B cell (primary cell): ENCODE results near the gene P2RX3. TPM values are rescaled to one million over a fixed set of nuclear protein-coding genes. Genes with fewer than 3 reads are reported as not detected.
A peak's percentile ranks its signal among the peaks of the same experiment; 100 is the strongest.

Source experiments
- ATAC-seq: fragments of 200-7000 bp; cut with Tn5 transposase; one replicate; pipeline ENCODE4 v1.10.0; 2021; ENCODE audit warnings: low read depth, mild to moderate bottlenecking, moderate number of reproducible peaks, moderate library complexity
- CTCF ChIA-PET: fragments of 350-600 bp; sonication (Branson Sonifier 250); formaldehyde crosslinking; loops from one replicate; lab custom pipeline; 2021; ENCODE audit warnings: antibody characterized with exemption, inconsistent platforms; lab: Charles Lee
- POLR2A ChIA-PET: fragments of 350-600 bp; sonication (Branson Sonifier 250); formaldehyde crosslinking; loops from one replicate; lab custom pipeline; 2021; ENCODE audit warnings: antibody characterized with exemption; lab: Charles Lee
- DNase-seq: peaks from one replicate; pipeline ENCODE4 v3.0.0; 2013
- H2AFZ ChIP-seq: 2 replicates; pipeline ENCODE4 v1.6.1; 2012; ENCODE audit warnings: mild to moderate bottlenecking, low read depth, low read length; ENCODE audit not compliant: insufficient read depth, poor library complexity, severe bottlenecking
- H3K27ac ChIP-seq, 2 donors: 1 replicate in 1 of 2; 2 replicates in 1 of 2; pipeline ENCODE4 v1.5.1; 2012 to 2013; ENCODE audit warnings: low read length in 2 of 2, mild to moderate bottlenecking in 2 of 2, moderate library complexity in 1 of 2
- H3K27me3 ChIP-seq, 4 experiments: fragments of 200-600 bp in 1 of 4; sonication (generic) in 1 of 4; replicated peaks in 1 of 4; 1 replicate in 2 of 4; 2 replicates in 2 of 4; pipeline versions ENCODE4 v1.6.1 to v1.7.0; 2013 to 2016; ENCODE audit warnings: low read length in 3 of 4, mild to moderate bottlenecking in 2 of 4, mixed read lengths in 1 of 4, moderate library complexity in 1 of 4; ENCODE audit not compliant: insufficient read depth in 4 of 4, control insufficient read depth in 3 of 4; ENCODE audit errors: control extremely low read depth in 1 of 4
- H3K36me3 ChIP-seq, 2 experiments: replicated peaks in 1 of 2; 1 replicate in 1 of 2; 2 replicates in 1 of 2; pipeline versions ENCODE4 v1.6.1 to v1.7.1; 2013; ENCODE audit warnings: low read length in 1 of 2; ENCODE audit not compliant: insufficient read depth in 2 of 2, control insufficient read depth in 1 of 2; ENCODE audit errors: control extremely low read depth in 1 of 2, extremely low read depth in 1 of 2
- H3K4me1 ChIP-seq, 2 donors: fragments of 200-600 bp in 1 of 2; sonication (generic) in 1 of 2; 1 replicate in 1 of 2; 2 replicates in 1 of 2; pipeline versions ENCODE4 v1.5.1 to v1.6.1; 2013 to 2017; ENCODE audit warnings: low read length in 2 of 2; ENCODE audit not compliant: control insufficient read depth in 2 of 2, insufficient read depth in 2 of 2
- H3K4me2 ChIP-seq: replicated peaks from 2 replicates; pipeline ENCODE3; 2012; ENCODE audit warnings: mild to moderate bottlenecking, low read depth, low read length; ENCODE audit not compliant: poor library complexity, severe bottlenecking
- H3K4me3 ChIP-seq, 5 experiments: fragments of 200-600 bp in 1 of 5; sonication (generic) in 1 of 5; 1 replicate in 3 of 5; 2 replicates in 2 of 5; pipeline versions ENCODE4 v1.5.1 to v1.7.0; 2011 to 2016; ENCODE audit warnings: low read length in 4 of 5, mild to moderate bottlenecking in 4 of 5, low read depth in 2 of 5, control low read depth in 1 of 5, moderate library complexity in 1 of 5; ENCODE audit not compliant: insufficient read depth in 1 of 5; ENCODE audit errors: control extremely low read depth in 1 of 5, extremely low read depth in 1 of 5
- H3K79me2 ChIP-seq: fragments of 200-600 bp; sonication (generic); one replicate; pipeline ENCODE4 v1.6.0; 2016; ENCODE audit warnings: low read length; ENCODE audit not compliant: control insufficient read depth, insufficient read depth
- H3K9ac ChIP-seq: fragments of 200-600 bp; sonication (generic); 2 replicates; pipeline ENCODE4 v1.6.1; 2017; ENCODE audit warnings: mild to moderate bottlenecking, low read length, moderate library complexity
- H3K9me3 ChIP-seq, 3 donors: one replicate each; pipeline versions ENCODE4 v1.6.1 to v1.7.1; 2013; ENCODE audit warnings: low read length in 2 of 3; ENCODE audit not compliant: control insufficient read depth in 2 of 3, insufficient read depth in 1 of 3; ENCODE audit errors: control extremely low read depth in 1 of 3
- H4K20me1 ChIP-seq: 2 replicates; pipeline ENCODE4 v1.6.0; 2012; ENCODE audit warnings: mild to moderate bottlenecking, low read length; ENCODE audit not compliant: insufficient read depth, control insufficient read depth, poor library complexity, severe bottlenecking
- H3K27ac Mint-ChIP-seq: one replicate; pipeline ENCODE4 v1.8.0; 2021; ENCODE audit warnings: mixed read lengths
- H3K27me3 Mint-ChIP-seq: one replicate; pipeline ENCODE4 v1.8.0; 2021; ENCODE audit warnings: mixed read lengths
- H3K4me1 Mint-ChIP-seq: one replicate; pipeline ENCODE4 v1.8.0; 2021; ENCODE audit warnings: mixed read lengths
- H3K4me3 Mint-ChIP-seq: one replicate; pipeline ENCODE4 v1.8.0; 2021; ENCODE audit warnings: mixed read lengths
- H3K9me3 Mint-ChIP-seq: one replicate; pipeline ENCODE4 v1.8.0; 2022; ENCODE audit warnings: mixed read lengths; ENCODE audit not compliant: insufficient read depth
- EZH2 ChIP-seq: IDR thresholded peaks from 2 replicates; pipeline ENCODE4 v1.6.1; 2012; ENCODE audit warnings: borderline replicate concordance, low read depth, mild to moderate bottlenecking, moderate library complexity, low read length; ENCODE audit not compliant: insufficient read depth, poor library complexity, severe bottlenecking
- WGBS: methylation state at CpG from one replicate; pipeline ENCODE4 v1.1.5; 2013; ENCODE audit warnings: missing lambda C conversion rate; ENCODE audit not compliant: insufficient coverage; 5-methylcytosine and 5-hydroxymethylcytosine counted together
- intact Hi-C: fragments of 100-400 bp; cut with micrococcal nuclease; formaldehyde crosslinking; loops from one replicate; pipeline ENCODE4 v1.10.0; 2022
- polyA plus RNA-seq: library from polyadenylated mRNA; depleted of rRNA; stranded (reverse); fragments of >200 nt; gene quantifications from 2 replicates; pipeline ENCODE4 v1.2.3, GENCODE V29; 2012
- total RNA-seq, 2 donors: library from RNA; stranded (reverse); fragments of 120-200 nt in 1 of 2; gene quantifications; 1 replicate in 1 of 2; 2 replicates in 1 of 2; pipeline versions ENCODE4 v1.2.3 to v1.2.4, GENCODE V29; 2013 to 2022
- TF ChIP-seq, protein P1 (sequence below): fragments of 200-600 bp; IDR thresholded peaks from one replicate; pipeline ENCODE4 v1.8.0; 2022; ENCODE audit warnings: antibody characterized with exemption, mild to moderate bottlenecking

Gene P2RX3
- total and polyA plus RNA-seq, 2 donors (not counting 1 experiment from before 2014, with no cell fraction given), result not detected

DNA sequence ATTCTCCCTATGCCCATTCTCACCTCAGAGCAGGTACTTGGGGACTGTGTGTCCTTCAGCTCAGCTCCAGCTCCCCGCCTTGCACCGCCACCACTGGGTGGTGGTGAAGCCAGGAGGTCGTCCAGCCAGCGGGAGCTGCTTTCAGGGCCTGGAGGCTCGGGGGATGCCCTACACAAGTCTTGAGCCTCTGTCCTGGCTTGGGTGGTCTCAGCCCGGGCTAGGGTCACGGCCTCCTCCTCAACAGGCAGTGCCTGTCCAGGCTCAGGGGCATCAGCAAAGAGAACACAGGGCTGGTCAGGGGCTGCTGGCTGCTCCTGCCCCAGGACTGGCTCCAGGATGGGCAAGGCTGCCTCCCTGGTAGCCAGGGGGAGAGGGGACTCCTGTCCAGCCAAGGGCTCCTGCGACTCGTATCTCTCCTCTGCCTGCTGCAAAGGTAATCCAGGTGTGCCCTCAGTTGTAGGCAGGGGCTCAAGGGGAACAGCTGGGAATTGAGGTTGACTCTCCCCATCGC lies 25.6 kb upstream of the P2RX3 start:
- POLR2A ChIA-PET, result no interaction called here
- CTCF ChIA-PET, result interaction anchor here (1.4 kb wide), 1 partner anchor 33 kb away, joined by 4 read pairs; no protein-coding TSS in a partner anchor
- ATAC-seq, result no peak

GRCh38 chr11:57313071-57313787 lies 24.9 kb upstream of the P2RX3 start:
- CTCF ChIA-PET, result interaction anchor here (1.4 kb wide), 1 partner anchor 32 kb away, joined by 4 read pairs; no protein-coding TSS in a partner anchor
- H3K79me2 ChIP-seq, result no peaks in the 10 kb centered on the region
- no peak overlapping the region for H3K4me2 ChIP-seq
- H3K27ac ChIP-seq, result no peak overlapping the region
- no peak overlapping the region for H3K4me3 ChIP-seq
- H4K20me1 ChIP-seq, result no peaks in the 10 kb centered on the region
- POLR2A ChIA-PET, result no interaction called here
- H3K9me3 Mint-ChIP-seq, result no peaks in the 10 kb centered on the region
- no peak for DNase-seq
- no peaks in the 10 kb centered on the region for H3K27me3 Mint-ChIP-seq
- no peak overlapping the region for H3K4me3 Mint-ChIP-seq
- WGBS, result 97% methylated on average over 26 of the region's 26 CpGs
- H3K4me1 ChIP-seq, result peaks cover 11% of the 10 kb centered on the region in 2 donors
- H3K9ac ChIP-seq, result no peak overlapping the region
- H3K4me1 Mint-ChIP-seq, result peaks cover 8% of the 10 kb centered on the region
- intact Hi-C loops, result no loop called here
- no peak for ATAC-seq
- H3K27ac Mint-ChIP-seq, result no peak overlapping the region
- H3K36me3 ChIP-seq, result peaks cover 0 to 5% of the 10 kb centered on the region in 2 experiments
- TF ChIP-seq, protein P1, sequence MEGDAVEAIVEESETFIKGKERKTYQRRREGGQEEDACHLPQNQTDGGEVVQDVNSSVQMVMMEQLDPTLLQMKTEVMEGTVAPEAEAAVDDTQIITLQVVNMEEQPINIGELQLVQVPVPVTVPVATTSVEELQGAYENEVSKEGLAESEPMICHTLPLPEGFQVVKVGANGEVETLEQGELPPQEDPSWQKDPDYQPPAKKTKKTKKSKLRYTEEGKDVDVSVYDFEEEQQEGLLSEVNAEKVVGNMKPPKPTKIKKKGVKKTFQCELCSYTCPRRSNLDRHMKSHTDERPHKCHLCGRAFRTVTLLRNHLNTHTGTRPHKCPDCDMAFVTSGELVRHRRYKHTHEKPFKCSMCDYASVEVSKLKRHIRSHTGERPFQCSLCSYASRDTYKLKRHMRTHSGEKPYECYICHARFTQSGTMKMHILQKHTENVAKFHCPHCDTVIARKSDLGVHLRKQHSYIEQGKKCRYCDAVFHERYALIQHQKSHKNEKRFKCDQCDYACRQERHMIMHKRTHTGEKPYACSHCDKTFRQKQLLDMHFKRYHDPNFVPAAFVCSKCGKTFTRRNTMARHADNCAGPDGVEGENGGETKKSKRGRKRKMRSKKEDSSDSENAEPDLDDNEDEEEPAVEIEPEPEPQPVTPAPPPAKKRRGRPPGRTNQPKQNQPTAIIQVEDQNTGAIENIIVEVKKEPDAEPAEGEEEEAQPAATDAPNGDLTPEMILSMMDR, result no peak
- no peak for TF ChIP-seq EZH2
- H3K27me3 ChIP-seq, result peaks cover 0 to 9% (median 1%) of the 10 kb centered on the region in 4 experiments
- H3K9me3 ChIP-seq, result no peaks in the 10 kb centered on the region
- H2AFZ ChIP-seq, result no peak overlapping the region

More for the DNA sequence above, 25.6 kb upstream of the P2RX3 start:
- H4K20me1 ChIP-seq, result no peaks in the 10 kb centered on the region
- no peak overlapping the region for H3K27ac Mint-ChIP-seq
- DNase-seq, result no peak
- H3K27ac ChIP-seq, result no peak overlapping the region
- no peaks in the 10 kb centered on the region for H3K79me2 ChIP-seq
- intact Hi-C loops, result no loop called here
- H3K36me3 ChIP-seq, result peaks cover 0 to 3% of the 10 kb centered on the region in 2 experiments
- H3K9me3 Mint-ChIP-seq, result no peaks in the 10 kb centered on the region
- H3K9me3 ChIP-seq, result no peaks in the 10 kb centered on the region
- WGBS, result 91% methylated on average over 10 of the region's 10 CpGs
- no peak overlapping the region for H3K4me2 ChIP-seq
- H3K4me1 Mint-ChIP-seq, result peaks cover 8% of the 10 kb centered on the region
- H3K27me3 Mint-ChIP-seq, result no peaks in the 10 kb centered on the region
- H3K27me3 ChIP-seq, result peaks cover 0 to 9% (median 1%) of the 10 kb centered on the region in 4 experiments
- peaks cover 11% of the 10 kb centered on the region in 2 donors for H3K4me1 ChIP-seq
- H3K4me3 ChIP-seq, result no peak overlapping the region
- TF ChIP-seq, protein P1, result no peak
- no peak for TF ChIP-seq EZH2
- no peak overlapping the region for H3K9ac ChIP-seq
- peak overlapping the region; percentile 59 for H3K4me3 Mint-ChIP-seq
- H2AFZ ChIP-seq, result no peak overlapping the region
